ENCODE results near the gene RBM45.
A peak's percentile ranks its signal among the peaks of the same experiment; 100 is the strongest.

The RBM45 gene

GRCh38 chr2:178070824-178071223, 41.4 kb upstream of the RBM45 start:
- TF ChIP-seq ELF4 (IDR thresholded peaks at IDR 0.05) (no peak), PKNOX1 (IDR thresholded peaks at IDR 0.05) (no peak), SP1 (IDR thresholded peaks at IDR 0.05) (no peak), FOXM1 (IDR thresholded peaks at IDR 0.05; ENCODE audit: borderline replicate concordance) (no peak), FOXK2 (IDR thresholded peaks at IDR 0.05) (no peak), SUZ12 (IDR thresholded peaks at IDR 0.05) (no peak), CTBP1 (IDR thresholded peaks at IDR 0.05; ENCODE audit: borderline replicate concordance) (no peak), ARNT (IDR thresholded peaks at IDR 0.05) (no peak), NFRKB (IDR thresholded peaks at IDR 0.05) (no peak), LEF1 (IDR thresholded peaks at IDR 0.05; ENCODE audit: borderline replicate concordance) (no peak), HDGF (IDR thresholded peaks at IDR 0.05; ENCODE audit: borderline replicate concordance) (no peak), BHLHE40 (IDR thresholded peaks at IDR 0.05; ENCODE audit: borderline replicate concordance) (no peak), TARDBP (IDR thresholded peaks at IDR 0.05) (no peak), ZNF384 (IDR thresholded peaks at IDR 0.05) (no peak), L3MBTL2 (conservative IDR thresholded peaks at IDR 0.05) (no peak), FOXA1 (IDR thresholded peaks at IDR 0.05) (no peak)
- CTCF ChIA-PET, result no interaction called here
- DNase-seq (ENCODE audit: extremely low spot score), result no peak
- POLR2A ChIA-PET, result no interaction called here

GRCh38 chr2:178072000-178072382, 40.2 kb upstream of the RBM45 start:
- TF ChIP-seq TARDBP (IDR thresholded peaks at IDR 0.05) (no peak), SP1 (IDR thresholded peaks at IDR 0.05) (no peak), ZNF384 (IDR thresholded peaks at IDR 0.05) (no peak), FOXK2 (IDR thresholded peaks at IDR 0.05) (no peak), BHLHE40 (IDR thresholded peaks at IDR 0.05; ENCODE audit: borderline replicate concordance) (no peak), CTBP1 (IDR thresholded peaks at IDR 0.05; ENCODE audit: borderline replicate concordance) (no peak), ELF4 (IDR thresholded peaks at IDR 0.05) (no peak), PKNOX1 (IDR thresholded peaks at IDR 0.05) (no peak), HDGF (IDR thresholded peaks at IDR 0.05; ENCODE audit: borderline replicate concordance) (no peak), FOXM1 (IDR thresholded peaks at IDR 0.05; ENCODE audit: borderline replicate concordance) (no peak), FOXA1 (IDR thresholded peaks at IDR 0.05) (no peak), SUZ12 (IDR thresholded peaks at IDR 0.05) (no peak), ARNT (IDR thresholded peaks at IDR 0.05) (no peak), L3MBTL2 (conservative IDR thresholded peaks at IDR 0.05) (no peak), NFRKB (IDR thresholded peaks at IDR 0.05) (no peak), LEF1 (IDR thresholded peaks at IDR 0.05; ENCODE audit: borderline replicate concordance) (no peak)
- POLR2A ChIA-PET, result interaction anchor here (1.0 to 1.2 kb wide), 3 partner anchors 8 to 38 kb away, joined by 3 to 5 read pairs (median 3); no protein-coding TSS in a partner anchor
- CTCF ChIA-PET, result no interaction called here
- DNase-seq (ENCODE audit: extremely low spot score), result no peak

GRCh38 chr2:178072383-178073301, 39.6 kb upstream of the RBM45 start, which contains the start of gene PDE11A:
Gene PDE11A, minus strand, starts transcription at chr2:178072777. Its CDS starts 340 bp downstream, at chr2:178072437.
- CTCF ChIA-PET, result interaction anchor here (0.6 kb wide), 2 partner anchors 10 to 342 kb away, joined by 3 to 4 read pairs; no protein-coding TSS in a partner anchor
- TF ChIP-seq ELF4 (IDR thresholded peaks at IDR 0.05) (peak; percentile 28; the same call in 1 of the 2 replicates), PKNOX1 (IDR thresholded peaks at IDR 0.05) (peak; percentile 52; the same call in 1 of the 2 replicates), HDGF (IDR thresholded peaks at IDR 0.05; ENCODE audit: borderline replicate concordance) (no peak), ZNF384 (IDR thresholded peaks at IDR 0.05) (no peak), BHLHE40 (IDR thresholded peaks at IDR 0.05; ENCODE audit: borderline replicate concordance) (no peak), NFRKB (IDR thresholded peaks at IDR 0.05) (no peak)
- DNase-seq (ENCODE audit: extremely low spot score), result peak; percentile 84
- POLR2A ChIA-PET, result interaction anchor here (1.0 to 1.2 kb wide), 3 partner anchors 9 to 38 kb away, joined by 3 to 5 read pairs (median 3); no protein-coding TSS in a partner anchor

- ChIA-PET CTCF (no interaction called here), POLR2A (no interaction called here)
- TF ChIP-seq BHLHE40 (IDR thresholded peaks at IDR 0.05; ENCODE audit: borderline replicate concordance), result no peak
- no peak for TF ChIP-seq HDGF (IDR thresholded peaks at IDR 0.05; ENCODE audit: borderline replicate concordance)
- no peak for TF ChIP-seq TARDBP (IDR thresholded peaks at IDR 0.05)
- no peak for TF ChIP-seq FOXA1 (IDR thresholded peaks at IDR 0.05)
- TF ChIP-seq FOXM1 (IDR thresholded peaks at IDR 0.05; ENCODE audit: borderline replicate concordance), result no peak
- TF ChIP-seq LEF1 (IDR thresholded peaks at IDR 0.05; ENCODE audit: borderline replicate concordance), result no peak
- TF ChIP-seq SUZ12 (IDR thresholded peaks at IDR 0.05), result no peak
- TF ChIP-seq PKNOX1 (IDR thresholded peaks at IDR 0.05), result no peak
- no peak for TF ChIP-seq L3MBTL2 (conservative IDR thresholded peaks at IDR 0.05)
- TF ChIP-seq CTBP1 (IDR thresholded peaks at IDR 0.05; ENCODE audit: borderline replicate concordance), result no peak
- TF ChIP-seq FOXK2 (IDR thresholded peaks at IDR 0.05), result no peak
- no peak for TF ChIP-seq SP1 (IDR thresholded peaks at IDR 0.05)
- TF ChIP-seq ARNT (IDR thresholded peaks at IDR 0.05), result no peak
- TF ChIP-seq ZNF384 (IDR thresholded peaks at IDR 0.05), result no peak
- TF ChIP-seq NFRKB (IDR thresholded peaks at IDR 0.05), result no peak
- TF ChIP-seq ELF4 (IDR thresholded peaks at IDR 0.05), result no peak
- DNase-seq (ENCODE audit: extremely low spot score), result no peak
These were observed 37.9 kb upstream of the RBM45 start for GRCh38 chr2:178074123-178075005.
